Stimulated activated CD8-positive, alpha-beta memory T cell treated with anti-CD3 and anti-CD28 coated beads, Interleukin-12 subunit alpha, Interleukin-12 subunit beta, amount 100 ng/mL, for 24 hours (primary cell): ENCODE results near the gene RORB.

Experiments used
- DNase-seq: peaks from one replicate; pipeline ENCODE4 v3.0.0-alpha.2; 2020; ENCODE audit errors: extremely low read depth

Gene RORB

GRCh38 chr9:74719306-74719705, 222.2 kb downstream of the RORB start:
- no peak for DNase-seq

DNA sequence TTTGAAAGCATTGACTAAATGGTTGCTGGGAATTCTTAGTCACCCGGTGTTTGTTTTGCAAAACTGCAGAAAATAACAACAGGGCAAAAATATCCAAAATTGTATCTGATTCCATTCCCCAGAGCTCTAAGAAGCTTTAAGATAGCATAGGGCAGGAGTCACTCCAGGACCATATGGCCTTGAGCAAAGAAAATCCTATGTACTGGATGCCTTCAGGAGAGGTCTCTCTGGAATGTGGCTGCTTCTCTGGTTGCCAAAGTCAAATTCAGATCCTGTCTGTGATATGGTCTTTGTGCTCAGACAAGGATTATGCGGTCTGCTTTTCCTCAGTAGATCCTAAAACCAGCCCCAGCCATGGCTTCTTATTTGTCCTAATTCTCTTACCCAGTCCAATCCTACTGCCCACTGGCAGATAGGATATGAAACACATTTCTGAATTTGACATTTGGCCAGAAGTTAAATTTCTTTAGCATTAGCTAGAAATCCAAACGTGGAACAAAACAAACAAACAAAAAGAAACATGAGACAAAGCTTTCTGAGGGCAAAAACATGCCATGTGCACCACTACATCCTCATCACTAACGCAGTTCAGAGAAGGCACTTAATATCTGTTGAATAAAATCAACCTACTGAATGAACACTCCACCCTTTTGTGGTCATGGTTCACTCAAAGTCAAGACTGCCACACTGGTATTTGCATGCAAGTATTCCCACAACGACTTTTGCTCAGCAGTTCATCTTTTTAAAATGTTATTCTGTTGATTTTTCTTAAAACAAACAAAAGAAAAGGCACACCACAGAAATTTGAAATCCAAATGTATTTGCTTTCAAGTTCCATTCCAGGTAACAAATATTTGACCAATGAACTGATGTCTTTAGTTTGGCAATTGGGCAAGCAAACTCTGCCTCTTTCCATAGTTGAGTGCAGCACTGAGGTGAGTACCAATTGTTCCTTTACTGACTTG, 224.8 kb downstream of the RORB start:
- DNase-seq: no peak

- DNase-seq: no peak
Observed at GRCh38 chr9:74724317-74724716, 227.2 kb downstream of the RORB start.

- DNase-seq: no peak
Observed at GRCh38 chr9:74726581-74726980, 229.4 kb downstream of the RORB start.

GRCh38 chr9:74728176-74728575, 231.0 kb downstream of the RORB start:
- no peak for DNase-seq

GRCh38 chr9:74729136-74729695, 232.1 kb downstream of the RORB start:
- DNase-seq: no peak

DNA sequence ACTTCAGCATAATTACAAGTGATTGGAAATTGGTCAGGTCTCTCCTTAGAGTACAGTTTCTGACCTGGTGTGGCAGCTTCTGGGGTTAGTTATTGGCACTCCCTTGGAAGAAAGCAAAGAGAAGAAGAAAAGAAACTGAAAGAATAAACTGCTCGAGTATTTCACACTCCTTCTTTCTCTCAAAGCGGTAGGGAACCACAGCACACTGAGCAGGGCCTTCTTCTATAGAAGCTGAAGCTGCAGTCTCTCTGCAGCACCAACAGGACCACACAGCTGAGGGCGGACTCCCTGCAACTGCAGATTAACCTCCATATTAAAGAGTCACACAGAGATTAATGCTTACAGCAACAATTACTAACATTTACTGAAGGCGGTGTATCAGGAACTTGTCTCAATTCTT, 238.6 kb downstream of the RORB start:
- no peak for DNase-seq

DNA sequence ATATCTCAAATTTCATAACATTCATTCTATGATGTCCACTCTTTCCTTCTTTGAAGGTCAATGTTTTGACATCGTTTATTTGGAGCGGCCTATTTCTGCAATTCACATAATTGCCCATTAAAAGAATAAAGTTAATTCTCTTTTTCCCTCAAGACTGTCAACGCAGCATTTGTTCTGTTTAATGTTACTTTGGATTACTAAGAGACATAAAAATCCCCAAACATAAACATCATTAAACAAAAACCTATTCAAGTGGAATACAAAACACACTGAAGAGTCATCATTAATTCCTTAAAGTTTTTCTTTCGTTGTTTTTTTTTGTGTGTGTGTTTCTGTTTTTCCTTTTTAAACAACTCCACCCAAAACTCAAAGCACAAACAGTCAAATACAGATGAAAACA, 239.5 kb downstream of the RORB start:
- DNase-seq: no peak

DNA sequence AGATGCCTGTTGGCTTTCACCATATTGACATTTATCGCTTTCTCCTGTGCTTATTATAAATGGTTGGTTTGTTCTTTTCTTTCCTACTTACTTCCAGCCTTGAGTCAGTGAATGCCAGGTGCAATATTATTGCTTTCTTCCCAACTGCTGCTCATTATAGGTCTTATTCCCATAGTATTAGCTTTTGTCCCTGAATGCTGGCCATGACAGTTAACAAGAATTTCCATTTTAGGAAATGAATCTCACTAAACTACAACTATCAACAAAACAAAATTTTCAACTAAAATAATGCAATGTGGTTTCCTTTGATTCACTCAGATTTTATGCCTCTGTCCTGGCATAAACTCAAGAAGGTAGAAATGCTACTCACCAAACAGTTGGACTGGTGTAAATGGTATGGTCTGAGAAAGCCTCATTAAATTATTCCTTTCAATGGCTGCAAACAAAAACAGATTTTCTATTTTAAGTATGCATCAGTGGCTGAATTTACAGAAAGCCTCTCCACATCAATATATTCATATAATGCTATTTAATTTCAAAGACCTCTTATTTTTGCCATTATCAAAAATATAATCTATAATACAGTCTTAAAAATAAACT, 245.2 kb downstream of the RORB start:
- DNase-seq: no peak
